Heart left ventricle (tissue), 16 donors: ENCODE data around the gene WDR18. TPM values are rescaled to one million over a fixed set of nuclear protein-coding genes. Genes with fewer than 3 reads are reported as not detected.
A peak's percentile ranks its signal among the peaks of the same experiment; 100 is the strongest.

Experiments
- ATAC-seq, 4 donors: fragments of 200-7000 bp; cut with Tn5 transposase; one replicate each; pipeline ENCODE4 v1.9.1; 2020 to 2022; ENCODE audit warnings: moderate library complexity in 4 of 4, mild to moderate bottlenecking in 3 of 4, moderate number of reproducible peaks in 1 of 4
- DNase-seq, 5 donors: peaks; one replicate each; pipeline ENCODE4 v3.0.0-alpha.2; 2020
- H3K27ac ChIP-seq, 12 donors: fragments of 200-600 bp; sonication (generic) in 4 of 12; one replicate each; pipeline versions ENCODE4 v1.5.0 to v1.8.0; 2016 to 2022; ENCODE audit warnings: mild to moderate bottlenecking in 2 of 12
- H3K27me3 ChIP-seq, 9 donors: fragments of 200-600 bp; sonication (generic) in 2 of 9; one replicate each; pipeline versions ENCODE4 v1.5.1 to v1.8.0; 2016 to 2022; ENCODE audit warnings: mild to moderate bottlenecking in 3 of 9
- H3K36me3 ChIP-seq, 9 donors: fragments of 200-600 bp; sonication (generic) in 2 of 9; one replicate each; pipeline versions ENCODE4 v1.5.0 to v1.8.0; 2018 to 2022; ENCODE audit warnings: mild to moderate bottlenecking in 2 of 9
- H3K4me1 ChIP-seq, 12 donors: fragments of 200-600 bp; sonication (generic) in 4 of 12; one replicate each; pipeline versions ENCODE4 v1.5.0 to v1.8.0; 2016 to 2022; ENCODE audit warnings: mild to moderate bottlenecking in 3 of 12
- H3K4me3 ChIP-seq, 12 donors: fragments of 200-600 bp; sonication (generic) in 4 of 12; one replicate each; pipeline versions ENCODE4 v1.5.0 to v1.8.0; 2017 to 2022; ENCODE audit warnings: mild to moderate bottlenecking in 9 of 12, moderate library complexity in 4 of 12
- H3K9me3 ChIP-seq, 12 donors: fragments of 200-600 bp; sonication (generic) in 4 of 12; one replicate each; pipeline versions ENCODE4 v1.5.0 to v1.8.0; 2016 to 2022; ENCODE audit warnings: mild to moderate bottlenecking in 1 of 12
- CTCF ChIP-seq, 12 donors: fragments of 200-600 bp; sonication (generic) in 4 of 12; IDR thresholded peaks; one replicate each; pipeline versions ENCODE4 v1.5.0 to v1.8.0; 2018 to 2022; ENCODE audit warnings: antibody characterized with exemption in 12 of 12, mild to moderate bottlenecking in 5 of 12
- POLR2A ChIP-seq, 2 donors: fragments of 450-650 bp; IDR thresholded peaks; one replicate each; pipeline ENCODE4 v1.6.1; 2017; ENCODE audit warnings: antibody characterized with exemption in 2 of 2, mild to moderate bottlenecking in 2 of 2, moderate library complexity in 2 of 2
- WGBS, 4 donors: extraction: QIAGEN DNeasy Blood & Tissue Kit in 2 of 4; methylation state at CpG; one replicate each; pipeline versions ENCODE4 v1.1.5 to v1.1.7; 2013 to 2018; 5-methylcytosine and 5-hydroxymethylcytosine counted together
- intact Hi-C, 10 donors: fragments of 100-400 bp; cut with DNase I; formaldehyde crosslinking; loops; one replicate each; pipeline versions ENCODE4 v1.11.1 to v1.14.2; 2022
- polyA plus RNA-seq, 2 donors: library from polyadenylated mRNA; stranded (reverse); fragments of 200-250 nt; gene quantifications; one replicate each; pipeline ENCODE4 v1.2.3, GENCODE V29; 2013
- total RNA-seq, 9 donors: library from RNA; depleted of rRNA in 2 of 9; stranded (reverse); fragments of >200 nt in 2 of 9; fragmentation: NEBNext Ultra II Directional in 3 of 9; extraction: Animal tissue kit (Norgen Biotek cat#: 25700) in 3 of 9; gene quantifications; one replicate each; pipeline versions ENCODE4 v1.1.0 to v1.2.4, GENCODE V29; 2016 to 2023
- donor health status: ischemic (EF 13 %, LVEDD 7.1; RV severe dilation, severe dysfunction).
- donor health status: healthy with polysubstance abuse.
- donor health status: DM: no; HTN: yes; CAD: no.
- donor health status: DM: no; HTN: no; CAD: no.
- donor health status: ischemic (EF 25% LVEDD 6.9; RV normal size, moderate dysfunction).
- donor health status: ischemic (EF 25% LVEDD 5.7; RV mildly dilated, moderate dysfunction).
- donor health status: healthy.
- donor health status: DM: yes; HTN: yes; CAD: no.
- donor health status: ischemic (EF 35%, LVEDD 5.7; RV mildly dilated, moderate dysfunction).
- donor health status: nonischemic (EF 11% LVEDD 7.7; RV severe dilation, severe dysfunction).
- donor health status: DM: yes; HTN: yes; CAD: no.
- donor health status: PGD.
- donor health status: ischemic (EF 29% LVEDD 5.4; RV normal size, mild dysfunction).
- donor health status: nonischemic (EF 23%, LVEDD 6.1; RV moderate dilation, normal function).

WDR18 gene
- total and polyA plus RNA-seq, 11 donors, result 15.6 to 36.3 (median 19.4) TPM

GRCh38 chr19:1006711-1007398 lies 22.7 kb downstream of the WDR18 start:
- H3K9me3 ChIP-seq, result no peaks in the 10 kb centered on the region
- ATAC-seq, result no peak
- H3K4me1 ChIP-seq, result peaks cover 0 to 8% (median 0%) of the 10 kb centered on the region in 12 donors
- H3K4me3 ChIP-seq, result no peak overlapping the region
- no peak overlapping the region for H3K27ac ChIP-seq
- WGBS, 4 donors, result 77 to 84% (median 83%) methylated on average over 23 to 27 of the region's 27 CpGs
- intact Hi-C loops, result no loop called here
- peaks cover 0 to 39% (median 24%) of the 10 kb centered on the region in 9 donors for H3K36me3 ChIP-seq
- no peak for TF ChIP-seq CTCF (IDR thresholded peaks at IDR 0.05)
- TF ChIP-seq POLR2A (IDR thresholded peaks at IDR 0.05), result no peak
- H3K27me3 ChIP-seq, result peaks cover 0 to 17% (median 2%) of the 10 kb centered on the region in 9 donors
- DNase-seq, result peak in 1 of 5 donors; percentile 54

GRCh38 chr19:1007399-1008251 lies 23.5 kb downstream of the WDR18 start:
- no peak for TF ChIP-seq CTCF (IDR thresholded peaks at IDR 0.05)
- no peak for TF ChIP-seq POLR2A (IDR thresholded peaks at IDR 0.05)
- intact Hi-C loops, result no loop called here
- WGBS, 4 donors, result 94 to 96% (median 95%) methylated on average over 53 to 73 of the region's 73 CpGs
- Histone ChIP-seq H3K27me3 (peaks cover 0 to 10% (median 0%) of the 10 kb centered on the region in 9 donors), H3K9me3 (no peaks in the 10 kb centered on the region), H3K27ac (no peak overlapping the region), H3K4me3 (no peak overlapping the region), H3K4me1 (peaks cover 0 to 7% (median 0%) of the 10 kb centered on the region in 12 donors), H3K36me3 (peaks cover 0 to 47% (median 32%) of the 10 kb centered on the region in 9 donors)
- DNase-seq, result peak in 1 of 5 donors; percentile 56
- ATAC-seq, result no peak

GRCh38 chr19:1008268-1009040 lies 24.3 kb downstream of the WDR18 start:
- H3K27ac ChIP-seq, result no peak overlapping the region
- no peaks in the 10 kb centered on the region for H3K9me3 ChIP-seq
- peaks cover 0 to 5% (median 0%) of the 10 kb centered on the region in 9 donors for H3K27me3 ChIP-seq
- intact Hi-C loops, result no loop called here
- ATAC-seq (no peak), DNase-seq (peak in 1 of 5 donors; percentile 55)
- H3K4me1 ChIP-seq, result peaks cover 0 to 7% (median 0%) of the 10 kb centered on the region in 12 donors
- 90 to 97% (median 95%) methylated on average over 30 to 45 of the region's 45 CpGs for WGBS, 4 donors
- no peak overlapping the region for H3K4me3 ChIP-seq
- TF ChIP-seq CTCF (IDR thresholded peaks at IDR 0.05) (no peak), POLR2A (IDR thresholded peaks at IDR 0.05) (no peak)
- H3K36me3 ChIP-seq, result peaks cover 0 to 55% (median 40%) of the 10 kb centered on the region in 9 donors
